NCI-H774 (cell line): ENCODE measurements around the gene MPHOSPH10.
"Not testable (repeated sequence)": the region's sequence is repeated elsewhere in the genome, so short reads cannot be mapped to it uniquely, and the experiment has no call there.

ENCODE experiments used
- DNase-seq: peaks from one replicate; lab custom pipeline; 2025; lab: John Stamatoyannopoulos, UW

The MPHOSPH10 gene

GRCh38 chr2:71173096-71173495 lies 42.7 kb downstream of the MPHOSPH10 start:
- no peak for DNase-seq

GRCh38 chr2:71174207-71174606 lies 43.8 kb downstream of the MPHOSPH10 start:
- no peak for DNase-seq

- DNase-seq = not testable (repeated sequence)
These were observed 48.4 kb downstream of the MPHOSPH10 start for GRCh38 chr2:71178836-71179235.

GRCh38 chr2:71181316-71181715 lies 50.9 kb downstream of the MPHOSPH10 start:
- no peak for DNase-seq

- not testable (repeated sequence) for DNase-seq
These were observed 53.1 kb downstream of the MPHOSPH10 start for GRCh38 chr2:71183306-71184115.

- DNase-seq = no peak
These were observed 56.5 kb downstream of the MPHOSPH10 start for GRCh38 chr2:71186973-71187372.

GRCh38 chr2:71187589-71187988 lies 57.2 kb downstream of the MPHOSPH10 start:
- no peak for DNase-seq

GRCh38 chr2:71190656-71191569 lies 60.5 kb downstream of the MPHOSPH10 start:
- DNase-seq = no peak

GRCh38 chr2:71191570-71191943 lies 61.1 kb downstream of the MPHOSPH10 start:
- no peak for DNase-seq
